ENCODE measurements around the gene FGF13.

- no peak for TF ChIP-seq CTCF (IDR thresholded peaks at IDR 0.05; ENCODE audit: low read depth, low read length, poor library complexity, severe bottlenecking)
- TF ChIP-seq EZH2phosphoT487 (IDR thresholded peaks at IDR 0.05; ENCODE audit: borderline replicate concordance, low read length): no peak
Observed at GRCh38 chrX:138648568-138648967, 62.9 kb downstream of the FGF13 start.

All from DOHH2 (cell line).